ENCODE results near the gene MEN1. TPM values are rescaled to one million over a fixed set of nuclear protein-coding genes. Genes with fewer than 3 reads are reported as not detected.
A peak's percentile ranks its signal among the peaks of the same experiment; 100 is the strongest.

Gene MEN1
- total RNA-seq, 1 donor from 2014 or later = 57.9 TPM

GRCh38 chr11:64774144-64774543 lies 36.2 kb downstream of the MEN1 start:
- H3K4me1 Mint-ChIP-seq = peaks cover 63% of the 10 kb centered on the region
- no peak overlapping the region for H3K27ac Mint-ChIP-seq (ENCODE audit: unreplicated experiment)
- peak overlapping the region; percentile 98 for H3K4me3 Mint-ChIP-seq
- DNase-seq (ENCODE audit: low read depth, low spot score) = no peak
- peaks cover 5% of the 10 kb centered on the region for H3K27me3 Mint-ChIP-seq (ENCODE audit: low read depth)
- H3K9me3 Mint-ChIP-seq = no peaks in the 10 kb centered on the region
- TF ChIP-seq CTCF (conservative IDR thresholded peaks at IDR 0.05) = no peak
- peaks cover 57% of the 10 kb centered on the region for H3K36me3 Mint-ChIP-seq (ENCODE audit: low read depth)

GRCh38 chr11:64772303-64773018 lies 37.9 kb downstream of the MEN1 start:
- Mint-ChIP-seq H3K4me3 (peak overlapping the region; percentile 37), H3K36me3 (ENCODE audit: low read depth) (peaks cover 71% of the 10 kb centered on the region), H3K9me3 (no peaks in the 10 kb centered on the region), H3K27me3 (ENCODE audit: low read depth) (peaks cover 2% of the 10 kb centered on the region), H3K4me1 (peaks cover 63% of the 10 kb centered on the region), H3K27ac (ENCODE audit: unreplicated experiment) (no peak overlapping the region)
- no peak for TF ChIP-seq CTCF (conservative IDR thresholded peaks at IDR 0.05)
- DNase-seq (ENCODE audit: low read depth, low spot score) = no peak

GRCh38 chr11:64771861-64772260 lies 38.5 kb downstream of the MEN1 start:
- DNase-seq (ENCODE audit: low read depth, low spot score) = no peak
- Mint-ChIP-seq H3K36me3 (ENCODE audit: low read depth) (peaks cover 69% of the 10 kb centered on the region), H3K27me3 (ENCODE audit: low read depth) (peaks cover 2% of the 10 kb centered on the region), H3K4me1 (peaks cover 57% of the 10 kb centered on the region), H3K27ac (ENCODE audit: unreplicated experiment) (no peak overlapping the region), H3K9me3 (no peaks in the 10 kb centered on the region), H3K4me3 (peak overlapping the region; percentile 56)
- TF ChIP-seq CTCF (conservative IDR thresholded peaks at IDR 0.05) = no peak

GRCh38 chr11:64770120-64770519 lies 40.2 kb downstream of the MEN1 start:
- Mint-ChIP-seq H3K27me3 (ENCODE audit: low read depth) (peaks cover 2% of the 10 kb centered on the region), H3K36me3 (ENCODE audit: low read depth) (peaks cover 63% of the 10 kb centered on the region), H3K4me3 (peak overlapping the region; percentile 5), H3K27ac (ENCODE audit: unreplicated experiment) (no peak overlapping the region), H3K4me1 (peaks cover 45% of the 10 kb centered on the region), H3K9me3 (no peaks in the 10 kb centered on the region)
- TF ChIP-seq CTCF (conservative IDR thresholded peaks at IDR 0.05) = no peak
- DNase-seq (ENCODE audit: low read depth, low spot score) = no peak

- no peak overlapping the region for H3K27ac Mint-ChIP-seq (ENCODE audit: unreplicated experiment)
- H3K9me3 Mint-ChIP-seq = no peaks in the 10 kb centered on the region
- H3K4me3 Mint-ChIP-seq = peak overlapping the region; percentile 45
- TF ChIP-seq CTCF (conservative IDR thresholded peaks at IDR 0.05) = no peak
- H3K27me3 Mint-ChIP-seq (ENCODE audit: low read depth) = peaks cover 2% of the 10 kb centered on the region
- no peak for DNase-seq (ENCODE audit: low read depth, low spot score)
- H3K4me1 Mint-ChIP-seq = peaks cover 49% of the 10 kb centered on the region
- peaks cover 66% of the 10 kb centered on the region for H3K36me3 Mint-ChIP-seq (ENCODE audit: low read depth)
Measured at GRCh38 chr11:64769283-64769682, 41.1 kb downstream of the MEN1 start.
